K562 (cell line): ENCODE data around the gene TCF20. TPM values are rescaled to one million over a fixed set of nuclear protein-coding genes. Genes with fewer than 3 reads are reported as not detected.

ENCODE experiments used
- ATAC-seq: fragments of 200-7000 bp; cut with Tn5 transposase; 3 replicates; pipeline ENCODE4 v1.9.1; 2020; ENCODE audit warnings: moderate library complexity
- BruUV-seq: library from RNA; stranded (reverse); fragments of 400-500 nt; replicated peaks from 2 replicates; lab custom pipeline; 2021; lab: Mats Ljungman, UMichigan
- CTCF ChIA-PET: fragments of 300-600 bp; formaldehyde crosslinking; extraction: SDS; loops from one replicate; lab custom pipeline; 2021; ENCODE audit warnings: low intra/inter-chr PET ratio; lab: Yijun Ruan, JAX
- POLR2A ChIA-PET: fragments of 300-600, 350-650 bp; sonication (Branson Sonifier 250); formaldehyde crosslinking; extraction: SDS; loops from one replicate; lab custom pipeline; 2021; ENCODE audit warnings: antibody characterized with exemption, inconsistent platforms; lab: Yijun Ruan, JAX
- DNase-seq, 4 experiments: peaks; one replicate each; pipeline versions ENCODE4 v3.0.0 to v3.0.0-alpha.2; 2011 to 2018; ENCODE audit warnings: low spot score in 3 of 4, mixed read lengths in 3 of 4; ENCODE audit errors: extremely low read depth in 1 of 4
- FAIRE-seq: peaks from 2 replicates; lab custom pipeline; 2011; peaks lifted over from hg19 to GRCh38; lab: Jason Lieb, UNC
- H2AFZ ChIP-seq: 2 replicates; pipeline ENCODE4 v1.6.0; 2011; ENCODE audit warnings: low read depth, low read length, control low read depth, inconsistent platforms
- H3K27ac ChIP-seq: fragments of 200-600 bp; 3 replicates; pipeline ENCODE4 v1.8.0; 2011; ENCODE audit warnings: low read depth, mild to moderate bottlenecking, control low read depth, inconsistent platforms, low read length, moderate library complexity, mixed read lengths; ENCODE audit errors: extremely low read depth
- H3K27me3 ChIP-seq, 2 experiments: fragments of 300-600 bp in 1 of 2; 2 replicates in 1 of 2; 3 replicates in 1 of 2; pipeline versions ENCODE4 v1.6.0 to v1.8.0; 2011; ENCODE audit warnings: inconsistent platforms in 2 of 2, low read length in 2 of 2, mild to moderate bottlenecking in 1 of 2, mixed read lengths in 1 of 2, moderate library complexity in 1 of 2; ENCODE audit not compliant: control insufficient read depth in 2 of 2, insufficient read depth in 2 of 2
- H3K36me3 ChIP-seq: fragments of 300-600 bp; 3 replicates; pipeline ENCODE4 v1.8.0; 2011; ENCODE audit warnings: mild to moderate bottlenecking, low read length, inconsistent platforms; ENCODE audit not compliant: control insufficient read depth, insufficient read depth
- H3K4me1 ChIP-seq, 2 experiments: fragments of 200-600 bp in 1 of 2; replicated peaks in 1 of 2; 2 replicates in 1 of 2; 3 replicates in 1 of 2; pipeline versions ENCODE4 v1.5.1 to v1.8.0; 2011; ENCODE audit warnings: inconsistent platforms in 2 of 2, low read length in 2 of 2, mild to moderate bottlenecking in 1 of 2, mixed read lengths in 1 of 2, moderate library complexity in 1 of 2; ENCODE audit not compliant: control insufficient read depth in 2 of 2, insufficient read depth in 2 of 2
- H3K4me2 ChIP-seq: 2 replicates; pipeline ENCODE4 v1.6.1; 2011; ENCODE audit warnings: low read length, control low read depth, inconsistent platforms, mixed read lengths; ENCODE audit not compliant: insufficient read depth
- H3K4me3 ChIP-seq: fragments of 200-600 bp; sonication (generic), shearing (Covaris generic); 2 replicates; pipeline ENCODE4 v1.5.1; 2016; ENCODE audit warnings: control low read depth, inconsistent platforms
- H3K79me2 ChIP-seq: fragments of 200-600 bp; 3 replicates; pipeline ENCODE4 v1.8.0; 2011; ENCODE audit warnings: low read length, inconsistent platforms; ENCODE audit not compliant: control insufficient read depth, insufficient read depth
- H3K9ac ChIP-seq, 2 experiments: 2 replicates each; pipeline versions ENCODE4 v1.6.0 to v1.6.1; 2011; ENCODE audit warnings: low read depth in 2 of 2, low read length in 2 of 2, control low read depth in 1 of 2, inconsistent platforms in 1 of 2, mild to moderate bottlenecking in 1 of 2, mixed read lengths in 1 of 2; ENCODE audit not compliant: insufficient read depth in 1 of 2
- H3K9me1 ChIP-seq: one replicate; pipeline ENCODE4 v1.6.0; 2011; ENCODE audit warnings: inconsistent platforms, mild to moderate bottlenecking, low read length, moderate library complexity; ENCODE audit not compliant: control insufficient read depth, insufficient read depth
- H3K9me3 ChIP-seq: replicated peaks from 2 replicates; pipeline ENCODE4 v1.5.1; 2011; ENCODE audit warnings: low read depth, low read length, inconsistent platforms; ENCODE audit not compliant: control insufficient read depth, insufficient read depth
- H4K20me1 ChIP-seq: replicated peaks from 2 replicates; pipeline ENCODE4 v1.6.1; 2011; ENCODE audit warnings: low read length, inconsistent platforms, mixed read lengths; ENCODE audit not compliant: control insufficient read depth, insufficient read depth
- ARHGAP35 ChIP-seq: fragments of 450-650 bp; IDR thresholded peaks from 2 replicates; pipeline ENCODE4 v1.6.1; 2018; ENCODE audit not compliant: partially characterized antibody
- CHCHD3 ChIP-seq: fragments of 250-450 bp; sonication (Bioruptor Pico); IDR thresholded peaks from 2 replicates; pipeline ENCODE4 v2.1.2; 2022; ENCODE audit warnings: mild to moderate bottlenecking
- EP400 ChIP-seq: fragments of 450-650 bp; IDR thresholded peaks from 2 replicates; pipeline ENCODE4 v1.6.1; 2017; ENCODE audit warnings: antibody characterized with exemption, mild to moderate bottlenecking, moderate library complexity
- FUS ChIP-seq: fragments of 200-400 bp; formaldehyde crosslinking; optimal IDR thresholded peaks from 2 replicates; pipeline ENCODE3; 2017; ENCODE audit warnings: low read depth, low read length
- NFE2 ChIP-seq: IDR thresholded peaks from 2 replicates; pipeline ENCODE4 v1.6.1; 2014; ENCODE audit warnings: antibody characterized with exemption, low read depth
- RBM34 ChIP-seq: fragments of 200-400 bp; formaldehyde crosslinking; IDR thresholded peaks from 2 replicates; pipeline ENCODE4 v1.6.1; 2018; ENCODE audit warnings: low read length, borderline replicate concordance; ENCODE audit not compliant: insufficient read depth
- SMARCC2 ChIP-seq: fragments of 450-650 bp; IDR thresholded peaks from 2 replicates; pipeline ENCODE4 v1.6.1; 2017; ENCODE audit warnings: antibody characterized with exemption, moderate library complexity, mild to moderate bottlenecking, low read depth
- SREBF1 ChIP-seq: fragments of 150-350 bp; IDR thresholded peaks from 2 replicates; pipeline ENCODE4 v1.6.1; 2014; ENCODE audit warnings: antibody characterized with exemption, low read depth, low read length, borderline replicate concordance
- ZNF699 ChIP-seq: fragments of 250-450 bp; sonication (Bioruptor Pico); IDR thresholded peaks from 2 replicates; pipeline ENCODE4 v1.8.0; 2021; ENCODE audit warnings: mild to moderate bottlenecking, moderate library complexity; ENCODE audit not compliant: insufficient replicate concordance
- ZNF75A ChIP-seq: fragments of 450-650 bp; formaldehyde crosslinking; IDR thresholded peaks from 2 replicates; pipeline ENCODE4 v1.4.0; 2020; ENCODE audit warnings: mild to moderate bottlenecking
- ZNF76 ChIP-seq: fragments of 250-450 bp; sonication (Bioruptor Pico); IDR thresholded peaks from 2 replicates; pipeline ENCODE4 v1.4.0; 2020; ENCODE audit warnings: mild to moderate bottlenecking, moderate library complexity, borderline replicate concordance
- ZNF77 ChIP-seq: fragments of 250-450 bp; sonication (Bioruptor Pico); IDR thresholded peaks from 2 replicates; pipeline ENCODE4 v1.5.0; 2020
- WGBS: fragments of 100-300 bp; shearing (Covaris generic); methylation state at CpG from one replicate; pipeline ENCODE4 v1.1.6; 2016; ENCODE audit warnings: low coverage, mixed read lengths; ENCODE audit not compliant: insufficient coverage; ENCODE audit errors: missing lambda C conversion rate; 5-methylcytosine and 5-hydroxymethylcytosine counted together
- in situ Hi-C: fragments of 300-500 bp; cut with MboI; formaldehyde crosslinking; loops from 4 replicates; pipeline ENCODE4 v1.15.0; 2018; ENCODE audit warnings: inconsistent platforms, mixed read lengths
- intact Hi-C: fragments of 100-400 bp; cut with micrococcal nuclease; formaldehyde crosslinking; loops from 2 replicates; pipeline ENCODE4 v1.14.2; 2022
- polyA plus RNA-seq, 8 experiments: library from polyadenylated mRNA; depleted of rRNA in 4 of 8; stranded (reverse) in 5 of 8; unstranded in 3 of 8; fragments of >200 nt; fragmentation: Nextera tagmentation in 2 of 8; fragmentation: Illumina TruSeq in 1 of 8; extraction: Ambion mirVana in 2 of 8; extraction: Trizol in 1 of 8; gene quantifications; 2 replicates each; pipeline versions ENCODE4 v1.2.1 to v1.2.3, GENCODE V29; 2011 to 2014; ENCODE audit warnings: inconsistent platforms in 1 of 8, missing spikeins in 1 of 8
- total RNA-seq, 7 experiments: library from RNA; depleted of rRNA in 6 of 7; stranded (reverse); fragments of >200 nt in 6 of 7; fragmentation: Illumina TruSeq in 2 of 7; extraction: Trizol in 2 of 7; gene quantifications; 2 replicates each; pipeline versions ENCODE4 v1.2.1 to v1.2.3, GENCODE V29; 2011 to 2021; ENCODE audit warnings: low replicate concordance in 1 of 7
- TF ChIP-seq, protein P1 (sequence below), 2 experiments: fragments of 450-650 bp; conservative IDR thresholded peaks; 2 replicates each; pipeline ENCODE4 v1.6.1; 2017; ENCODE audit warnings: mild to moderate bottlenecking in 2 of 2, moderate library complexity in 2 of 2
- TF ChIP-seq, protein P2 (sequence below): sonication (generic); formaldehyde crosslinking; IDR thresholded peaks from 2 replicates; pipeline ENCODE4 v1.8.1; 2023; ENCODE audit warnings: mild to moderate bottlenecking, missing genetic modification reagents

Gene TCF20
- total and polyA plus RNA-seq, 9 of the 15 experiments (the other 6 are each of a cell fraction or from before 2014, with no cell fraction given): 0.35 to 43.6 (median 17.5) TPM

DNA sequence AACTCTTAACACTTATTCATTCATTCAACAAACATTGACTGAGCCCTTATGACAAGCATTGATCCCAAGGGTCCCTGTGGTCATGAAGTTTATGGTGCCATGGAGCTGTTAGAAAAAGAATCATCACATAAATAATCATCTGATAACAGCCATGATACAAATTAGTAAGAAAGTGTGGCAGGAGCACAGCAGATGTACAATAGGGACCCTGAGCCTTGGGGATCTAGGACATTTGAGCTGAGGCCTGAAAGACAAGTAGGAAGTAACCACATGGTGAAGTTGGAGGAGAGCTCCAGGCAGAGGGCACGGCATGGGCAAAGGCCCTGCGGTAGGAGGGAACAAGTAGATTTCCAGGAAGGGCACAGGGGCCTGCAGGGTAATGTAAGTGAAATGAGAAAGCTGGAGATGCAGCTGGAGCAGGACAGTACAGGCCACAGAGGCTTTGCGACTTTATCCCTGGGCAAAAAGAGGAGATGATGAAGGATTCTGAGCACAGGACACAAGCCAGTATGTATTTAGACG lies 6.8 kb upstream of the TCF20 start (continued):
- TF ChIP-seq, protein P1, sequence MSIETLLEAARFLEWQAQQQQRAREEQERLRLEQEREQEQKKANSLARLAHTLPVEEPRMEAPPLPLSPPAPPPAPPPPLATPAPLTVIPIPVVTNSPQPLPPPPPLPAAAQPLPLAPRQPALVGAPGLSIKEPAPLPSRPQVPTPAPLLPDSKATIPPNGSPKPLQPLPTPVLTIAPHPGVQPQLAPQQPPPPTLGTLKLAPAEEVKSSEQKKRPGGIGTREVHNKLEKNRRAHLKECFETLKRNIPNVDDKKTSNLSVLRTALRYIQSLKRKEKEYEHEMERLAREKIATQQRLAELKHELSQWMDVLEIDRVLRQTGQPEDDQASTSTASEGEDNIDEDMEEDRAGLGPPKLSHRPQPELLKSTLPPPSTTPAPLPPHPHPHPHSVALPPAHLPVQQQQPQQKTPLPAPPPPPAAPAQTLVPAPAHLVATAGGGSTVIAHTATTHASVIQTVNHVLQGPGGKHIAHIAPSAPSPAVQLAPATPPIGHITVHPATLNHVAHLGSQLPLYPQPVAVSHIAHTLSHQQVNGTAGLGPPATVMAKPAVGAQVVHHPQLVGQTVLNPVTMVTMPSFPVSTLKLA (conservative IDR thresholded peaks at IDR 0.05): no peak
- TF ChIP-seq ZNF699 (CRISPR knock-in tag) (no peak), SREBF1 (no peak), CHCHD3 (CRISPR knock-in tag) (no peak), ZNF77 (CRISPR knock-in tag) (no peak), SMARCC2 (no peak), ARHGAP35 (no peak)

DNA sequence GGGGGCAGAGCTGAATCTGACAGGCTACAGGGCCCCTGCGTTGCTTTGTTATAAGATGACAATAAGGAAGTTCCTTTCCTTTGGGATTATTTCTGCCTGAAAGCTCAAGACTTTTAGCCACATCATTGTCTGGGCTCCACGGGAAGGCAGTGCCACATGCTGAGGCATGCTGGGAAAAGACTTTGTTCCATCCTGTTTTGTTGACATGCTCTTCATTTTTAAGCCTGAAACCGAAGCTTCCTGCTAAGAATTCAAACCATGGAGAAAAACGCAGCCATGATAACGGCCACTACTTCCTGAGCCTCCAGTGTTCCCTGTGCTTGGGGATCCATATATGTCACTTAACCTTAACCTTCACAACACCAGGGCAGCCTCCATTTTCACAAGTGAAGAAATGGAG lies 5.5 kb upstream of the TCF20 start:
- Histone ChIP-seq H3K79me2 (no peaks in the 10 kb centered on the region; the same call in 2 of the 3 replicates), H4K20me1 (0 out of 2 replicates have a peak, but pooled peaks cover 6% of the 10 kb centered on the region), H3K9ac (no peak overlapping the region), H3K9me3 (no peaks in the 10 kb centered on the region), H2AFZ (no peak overlapping the region), H3K36me3 (no peaks in the 10 kb centered on the region; the same call in 2 of the 3 replicates), H3K27me3 (no peaks in the 10 kb centered on the region), H3K27ac (no peak overlapping the region), H3K9me1 (peaks cover 2% of the 10 kb centered on the region), H3K4me2 (no peak overlapping the region), H3K4me3 (no peak overlapping the region), H3K4me1 (peaks cover 4 to 10% of the 10 kb centered on the region in 2 experiments; a peak in 4 of 5 replicates)
- TF ChIP-seq, protein P2, sequence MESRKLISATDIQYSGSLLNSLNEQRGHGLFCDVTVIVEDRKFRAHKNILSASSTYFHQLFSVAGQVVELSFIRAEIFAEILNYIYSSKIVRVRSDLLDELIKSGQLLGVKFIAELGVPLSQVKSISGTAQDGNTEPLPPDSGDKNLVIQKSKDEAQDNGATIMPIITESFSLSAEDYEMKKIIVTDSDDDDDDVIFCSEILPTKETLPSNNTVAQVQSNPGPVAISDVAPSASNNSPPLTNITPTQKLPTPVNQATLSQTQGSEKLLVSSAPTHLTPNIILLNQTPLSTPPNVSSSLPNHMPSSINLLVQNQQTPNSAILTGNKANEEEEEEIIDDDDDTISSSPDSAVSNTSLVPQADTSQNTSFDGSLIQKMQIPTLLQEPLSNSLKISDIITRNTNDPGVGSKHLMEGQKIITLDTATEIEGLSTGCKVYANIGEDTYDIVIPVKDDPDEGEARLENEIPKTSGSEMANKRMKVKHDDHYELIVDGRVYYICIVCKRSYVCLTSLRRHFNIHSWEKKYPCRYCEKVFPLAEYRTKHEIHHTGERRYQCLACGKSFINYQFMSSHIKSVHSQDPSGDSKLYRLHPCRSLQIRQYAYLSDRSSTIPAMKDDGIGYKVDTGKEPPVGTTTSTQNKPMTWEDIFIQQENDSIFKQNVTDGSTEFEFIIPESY (CRISPR knock-in tag): no peak
- TF ChIP-seq FUS: no peak
- TF ChIP-seq RBM34: no peak
- TF ChIP-seq ZNF76 (CRISPR knock-in tag): no peak
- TF ChIP-seq EP400: no peak
- 0 out of 2 replicates have a peak, but pooled peaks have one; percentile 7 for TF ChIP-seq NFE2
- TF ChIP-seq SMARCC2: no peak
- no peak for TF ChIP-seq ZNF75A (CRISPR knock-in tag)
- BruUV-seq: no TSS peak
- ATAC-seq: no peak
- CTCF ChIA-PET: no interaction called here
- POLR2A ChIA-PET: interaction anchor here (0.7 kb wide), 2 partner anchors 9 to 13 kb away, joined by 3 read pairs; no protein-coding TSS in a partner anchor
- 38% methylated on average over 5 of the region's 5 CpGs for WGBS
- DNase-seq: no peak
- no peak for FAIRE-seq
- in situ Hi-C loops (no loop called here), intact Hi-C loops (no loop called here)
